SK-N-SH treated with all-trans-retinoic acid at 6 μM for 48 hours (cell line): Measurements from ENCODE around the gene TNK2.

Experiments
- ATAC-seq: fragments of 200-7000 bp; cut with Tn5 transposase; 3 replicates; pipeline ENCODE4 v1.9.1; 2020; ENCODE audit warnings: mild to moderate bottlenecking, moderate library complexity
- BACH2 ChIP-seq: fragments of 250-450 bp; sonication (Bioruptor Pico); IDR thresholded peaks from 2 replicates; pipeline ENCODE4 v1.9.0; 2021; ENCODE audit warnings: mild to moderate bottlenecking, borderline replicate concordance
- CREB5 ChIP-seq: fragments of 250-450 bp; sonication (Bioruptor Pico); IDR thresholded peaks from 2 replicates; pipeline ENCODE4 v1.5.1; 2020; ENCODE audit warnings: low read depth, mild to moderate bottlenecking, moderate library complexity
- CSDC2 ChIP-seq: fragments of 250-450 bp; sonication (Bioruptor Pico); IDR thresholded peaks from 2 replicates; pipeline ENCODE4 v1.5.0; 2020; ENCODE audit warnings: mild to moderate bottlenecking, moderate library complexity
- CSRNP3 ChIP-seq: fragments of 250-450 bp; sonication (Bioruptor Pico); IDR thresholded peaks from 2 replicates; pipeline ENCODE4 v1.5.1; 2021; ENCODE audit warnings: mild to moderate bottlenecking, moderate library complexity
- ESRRG ChIP-seq: fragments of 250-450 bp; sonication (Bioruptor Pico); IDR thresholded peaks from 2 replicates; pipeline ENCODE4 v1.6.1; 2021; ENCODE audit warnings: mild to moderate bottlenecking
- GLIS3 ChIP-seq: fragments of 250-450 bp; sonication (Bioruptor Pico); IDR thresholded peaks from 2 replicates; pipeline ENCODE4 v1.5.0; 2020; ENCODE audit warnings: mild to moderate bottlenecking, moderate library complexity
- ISL1 ChIP-seq: fragments of 250-450 bp; sonication (Bioruptor Pico); IDR thresholded peaks from 2 replicates; pipeline ENCODE4 v2.1.2; 2022; ENCODE audit warnings: mild to moderate bottlenecking, moderate library complexity
- OSR1 ChIP-seq: fragments of 250-450 bp; sonication (Bioruptor Pico); IDR thresholded peaks from 2 replicates; pipeline ENCODE4 v1.8.0; 2022; ENCODE audit warnings: moderate library complexity, mild to moderate bottlenecking, inconsistent platforms
- PATZ1 ChIP-seq: fragments of 250-450 bp; sonication (Bioruptor Pico); IDR thresholded peaks from 2 replicates; pipeline ENCODE4 v1.8.0; 2020; ENCODE audit warnings: mild to moderate bottlenecking, moderate library complexity, borderline replicate concordance
- PPARA ChIP-seq: fragments of 250-450 bp; sonication (Bioruptor Pico); IDR thresholded peaks from 2 replicates; pipeline ENCODE4 v1.5.0; 2020; ENCODE audit warnings: mild to moderate bottlenecking, borderline replicate concordance
- RARB ChIP-seq: fragments of 250-450 bp; sonication (Bioruptor Pico); IDR thresholded peaks from 2 replicates; pipeline ENCODE4 v1.8.0; 2021; ENCODE audit warnings: mild to moderate bottlenecking, moderate library complexity
- SNAI2 ChIP-seq: fragments of 250-450 bp; sonication (Bioruptor Pico); IDR thresholded peaks from 2 replicates; pipeline ENCODE4 v1.5.0; 2020; ENCODE audit warnings: mild to moderate bottlenecking, moderate library complexity
- TCF4 ChIP-seq: fragments of 250-450 bp; sonication (Bioruptor Pico); IDR thresholded peaks from 2 replicates; pipeline ENCODE4 v1.8.0; 2021; ENCODE audit warnings: mild to moderate bottlenecking, moderate library complexity, borderline replicate concordance
- TOX ChIP-seq: fragments of 250-450 bp; sonication (Bioruptor Pico); IDR thresholded peaks from 2 replicates; pipeline ENCODE4 v1.8.0; 2021; ENCODE audit warnings: mild to moderate bottlenecking, moderate library complexity, borderline replicate concordance
- TSHZ2 ChIP-seq: fragments of 250-450 bp; sonication (Bioruptor Pico); IDR thresholded peaks from 2 replicates; pipeline ENCODE4 v1.5.0; 2020; ENCODE audit warnings: mild to moderate bottlenecking, moderate library complexity
- ZC3H10 ChIP-seq: fragments of 250-450 bp; sonication (Bioruptor Pico); IDR thresholded peaks from 2 replicates; pipeline ENCODE4 v1.5.1; 2021; ENCODE audit warnings: mild to moderate bottlenecking, moderate library complexity
- ZFP3 ChIP-seq: fragments of 250-450 bp; sonication (Bioruptor Pico); IDR thresholded peaks from 2 replicates; pipeline ENCODE4 v1.5.0; 2020; ENCODE audit warnings: mild to moderate bottlenecking, moderate library complexity
- ZFP30 ChIP-seq: fragments of 450-650 bp; formaldehyde crosslinking; IDR thresholded peaks from 2 replicates; pipeline ENCODE4 v1.5.0; 2022; ENCODE audit warnings: mild to moderate bottlenecking, moderate library complexity
- ZNF565 ChIP-seq: fragments of 450-650 bp; formaldehyde crosslinking; conservative IDR thresholded peaks from 2 replicates; pipeline ENCODE4 v1.5.0; 2020; ENCODE audit warnings: low read depth, mild to moderate bottlenecking, moderate library complexity
- ZNF70 ChIP-seq: fragments of 450-650 bp; formaldehyde crosslinking; IDR thresholded peaks from 2 replicates; pipeline ENCODE4 v1.5.0; 2020; ENCODE audit warnings: mild to moderate bottlenecking, moderate library complexity
- ZNF8 ChIP-seq: fragments of 450-650 bp; formaldehyde crosslinking; IDR thresholded peaks from 2 replicates; pipeline ENCODE4 v1.5.0; 2020; ENCODE audit warnings: mild to moderate bottlenecking, moderate library complexity

The TNK2 gene

GRCh38 chr3:195889870-195890295 lies 18.5 kb downstream of the TNK2 start (continued):
- no peak for TF ChIP-seq OSR1 (CRISPR knock-in tag)
- no peak for TF ChIP-seq ZNF565 (CRISPR knock-in tag)
- TF ChIP-seq ZFP3 (CRISPR knock-in tag) = no peak
- TF ChIP-seq TOX (CRISPR knock-in tag) = no peak
- no peak for TF ChIP-seq TSHZ2 (CRISPR knock-in tag)
- TF ChIP-seq RARB (CRISPR knock-in tag) = no peak

GRCh38 chr3:195888981-195889869 lies 19.1 kb downstream of the TNK2 start:
- TF ChIP-seq RARB (CRISPR knock-in tag) (no peak), PPARA (CRISPR knock-in tag) (no peak), CSRNP3 (CRISPR knock-in tag) (no peak), PATZ1 (CRISPR knock-in tag) (no peak), GLIS3 (CRISPR knock-in tag) (no peak), ISL1 (CRISPR knock-in tag) (no peak), TCF4 (CRISPR knock-in tag) (no peak), ZC3H10 (CRISPR knock-in tag) (no peak), SNAI2 (CRISPR knock-in tag) (no peak), TOX (CRISPR knock-in tag) (no peak), ZNF565 (CRISPR knock-in tag) (no peak), CSDC2 (CRISPR knock-in tag) (no peak), ZNF8 (CRISPR knock-in tag) (no peak), CREB5 (no peak), OSR1 (CRISPR knock-in tag) (no peak), BACH2 (CRISPR knock-in tag) (no peak), ZFP3 (CRISPR knock-in tag) (no peak), ZFP30 (no peak), ESRRG (CRISPR knock-in tag) (no peak), ZNF70 (no peak)
- no peak for ATAC-seq

- TF ChIP-seq ESRRG (CRISPR knock-in tag) (no peak), RARB (CRISPR knock-in tag) (no peak), ZNF565 (CRISPR knock-in tag) (no peak), BACH2 (CRISPR knock-in tag) (no peak), ZNF8 (CRISPR knock-in tag) (no peak), ISL1 (CRISPR knock-in tag) (no peak), TSHZ2 (CRISPR knock-in tag) (no peak), PPARA (CRISPR knock-in tag) (no peak), SNAI2 (CRISPR knock-in tag) (no peak), ZFP30 (no peak), TCF4 (CRISPR knock-in tag) (no peak), PATZ1 (CRISPR knock-in tag) (no peak), ZFP3 (CRISPR knock-in tag) (no peak), CSDC2 (CRISPR knock-in tag) (no peak), CREB5 (no peak), GLIS3 (CRISPR knock-in tag) (no peak)
- no peak for ATAC-seq
Measured at GRCh38 chr3:195888311-195888761, 20.0 kb downstream of the TNK2 start.
